HepG2 (cell line): ENCODE measurements around the gene PAPPA. TPM values are rescaled to one million over a fixed set of nuclear protein-coding genes. Genes with fewer than 3 reads are reported as not detected.

Experiments used
- HMGA1 ChIP-seq: sonication (generic); formaldehyde crosslinking; conservative IDR thresholded peaks from 2 replicates; pipeline ENCODE4 v1.4.0; 2020; ENCODE audit warnings: missing genetic modification reagents
- HNF1B ChIP-seq: sonication (generic); formaldehyde crosslinking; IDR thresholded peaks from 2 replicates; pipeline ENCODE4 v1.5.1; 2020; ENCODE audit warnings: mild to moderate bottlenecking, moderate library complexity, missing genetic modification reagents
- MBD4 ChIP-seq: IDR thresholded peaks from 2 replicates; pipeline ENCODE4 v1.6.1; 2012; ENCODE audit warnings: low read length, inconsistent platforms, borderline replicate concordance
- MYNN ChIP-seq: sonication (generic); formaldehyde crosslinking; IDR thresholded peaks from 2 replicates; pipeline ENCODE4 v1.4.0; 2020; ENCODE audit warnings: mild to moderate bottlenecking, low read depth, missing genetic modification reagents
- PATZ1 ChIP-seq: sonication (generic); formaldehyde crosslinking; IDR thresholded peaks from 2 replicates; pipeline ENCODE4 v1.4.0; 2020; ENCODE audit warnings: missing genetic modification reagents
- PHF21A ChIP-seq: sonication (generic); formaldehyde crosslinking; IDR thresholded peaks from 2 replicates; pipeline ENCODE4 v1.5.0; 2020; ENCODE audit warnings: mild to moderate bottlenecking, missing genetic modification reagents
- SMAD9 ChIP-seq: sonication (generic); formaldehyde crosslinking; IDR thresholded peaks from 2 replicates; pipeline ENCODE4 v1.5.1; 2020; ENCODE audit warnings: mild to moderate bottlenecking, missing genetic modification reagents
- SMARCC2 ChIP-seq: fragments of 450-650 bp; IDR thresholded peaks from 2 replicates; pipeline ENCODE4 v1.6.1; 2017; ENCODE audit warnings: antibody characterized with exemption, mild to moderate bottlenecking
- SP4 ChIP-seq: sonication (generic); formaldehyde crosslinking; IDR thresholded peaks from 2 replicates; pipeline ENCODE4 v1.8.1; 2023; ENCODE audit warnings: mild to moderate bottlenecking, missing genetic modification reagents
- ZBTB33 ChIP-seq: sonication (generic); formaldehyde crosslinking; IDR thresholded peaks from 2 replicates; pipeline ENCODE4 v1.4.0; 2020; ENCODE audit warnings: missing genetic modification reagents
- ZFAT ChIP-seq: sonication (generic); formaldehyde crosslinking; conservative IDR thresholded peaks from 2 replicates; pipeline ENCODE4 v1.8.1; 2023; ENCODE audit warnings: missing genetic modification reagents, inconsistent platforms
- ZNF496 ChIP-seq: sonication (generic); formaldehyde crosslinking; IDR thresholded peaks from 2 replicates; pipeline ENCODE4 v1.8.1; 2023; ENCODE audit warnings: mild to moderate bottlenecking, moderate library complexity, missing genetic modification reagents; ENCODE audit not compliant: insufficient replicate concordance
- ZNF501 ChIP-seq: sonication (generic); formaldehyde crosslinking; IDR thresholded peaks from 2 replicates; pipeline ENCODE4 v1.5.1; 2020; ENCODE audit warnings: mild to moderate bottlenecking, moderate library complexity, missing genetic modification reagents
- ZNF567 ChIP-seq: sonication (generic); formaldehyde crosslinking; IDR thresholded peaks from 2 replicates; pipeline ENCODE4 v1.8.1; 2023; ENCODE audit warnings: mild to moderate bottlenecking, missing genetic modification reagents, borderline replicate concordance
- ZNF816 ChIP-seq: sonication (generic); formaldehyde crosslinking; IDR thresholded peaks from 2 replicates; pipeline ENCODE4 v1.8.0; 2022; ENCODE audit warnings: missing genetic modification reagents, mild to moderate bottlenecking, borderline replicate concordance
- polyA plus RNA-seq, 8 experiments: library from polyadenylated mRNA; depleted of rRNA in 3 of 8; stranded (reverse) in 7 of 8; unstranded in 1 of 8; fragments of >200 nt; fragmentation: Illumina TruSeq in 4 of 8; extraction: Trizol in 4 of 8; gene quantifications; 2 replicates each; pipeline versions ENCODE4 v1.2.1 to v1.2.3, GENCODE V29; 2011 to 2016; ENCODE audit warnings: low read depth in 4 of 8, missing spikeins in 1 of 8, mixed read lengths in 1 of 8; ENCODE audit not compliant: insufficient read depth in 1 of 8
- total RNA-seq, 5 experiments: library from RNA; depleted of rRNA; stranded (reverse); fragments of >200 nt; fragmentation: Illumina TruSeq; extraction: Trizol; gene quantifications; 2 replicates each; pipeline ENCODE4 v1.2.3, GENCODE V29; 2016; ENCODE audit warnings: low read depth in 1 of 5
- TF ChIP-seq, protein P1 (sequence below): sonication (generic); formaldehyde crosslinking; IDR thresholded peaks from 2 replicates; pipeline ENCODE4 v1.5.0; 2020; ENCODE audit warnings: mild to moderate bottlenecking, missing genetic modification reagents
- TF ChIP-seq, protein P2 (sequence below): sonication (generic); formaldehyde crosslinking; IDR thresholded peaks from 2 replicates; pipeline ENCODE4 v1.4.0; 2020; ENCODE audit warnings: missing genetic modification reagents

The PAPPA gene
- total and polyA plus RNA-seq, 2 of the 13 experiments (the other 11 are each of a cell fraction or from before 2014, with no cell fraction given) = 0.09 to 0.11 TPM

DNA sequence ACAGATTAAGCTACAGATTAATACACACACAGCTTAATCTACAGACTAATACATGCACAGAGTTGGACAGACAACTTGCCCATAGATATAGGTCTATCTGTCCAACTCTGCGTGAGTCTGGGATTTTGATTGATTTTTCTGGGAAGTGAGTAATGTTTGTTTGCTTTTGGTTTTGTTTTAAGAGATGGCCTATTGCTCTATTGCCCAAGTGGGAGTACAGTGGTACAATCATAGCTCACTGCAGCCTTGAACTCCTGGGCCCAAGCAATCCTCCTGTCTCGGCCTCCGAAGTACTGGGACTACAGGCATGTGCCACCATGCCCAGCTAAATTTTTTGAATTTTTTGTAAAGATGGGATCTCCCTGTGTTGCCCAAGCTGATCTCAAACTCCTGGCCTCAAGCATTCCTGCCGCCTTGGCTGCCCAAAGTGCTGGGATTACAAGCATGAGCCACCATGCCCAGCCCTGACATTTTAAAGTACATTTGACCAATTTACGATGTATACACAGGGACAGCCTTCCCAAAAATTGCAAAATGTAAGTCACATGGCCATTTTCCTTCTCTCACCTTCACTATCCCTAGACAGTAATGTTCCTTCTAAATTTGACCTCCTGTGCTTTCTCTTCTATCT, 50.8 kb downstream of the PAPPA start (continued):
- TF ChIP-seq, protein P1, sequence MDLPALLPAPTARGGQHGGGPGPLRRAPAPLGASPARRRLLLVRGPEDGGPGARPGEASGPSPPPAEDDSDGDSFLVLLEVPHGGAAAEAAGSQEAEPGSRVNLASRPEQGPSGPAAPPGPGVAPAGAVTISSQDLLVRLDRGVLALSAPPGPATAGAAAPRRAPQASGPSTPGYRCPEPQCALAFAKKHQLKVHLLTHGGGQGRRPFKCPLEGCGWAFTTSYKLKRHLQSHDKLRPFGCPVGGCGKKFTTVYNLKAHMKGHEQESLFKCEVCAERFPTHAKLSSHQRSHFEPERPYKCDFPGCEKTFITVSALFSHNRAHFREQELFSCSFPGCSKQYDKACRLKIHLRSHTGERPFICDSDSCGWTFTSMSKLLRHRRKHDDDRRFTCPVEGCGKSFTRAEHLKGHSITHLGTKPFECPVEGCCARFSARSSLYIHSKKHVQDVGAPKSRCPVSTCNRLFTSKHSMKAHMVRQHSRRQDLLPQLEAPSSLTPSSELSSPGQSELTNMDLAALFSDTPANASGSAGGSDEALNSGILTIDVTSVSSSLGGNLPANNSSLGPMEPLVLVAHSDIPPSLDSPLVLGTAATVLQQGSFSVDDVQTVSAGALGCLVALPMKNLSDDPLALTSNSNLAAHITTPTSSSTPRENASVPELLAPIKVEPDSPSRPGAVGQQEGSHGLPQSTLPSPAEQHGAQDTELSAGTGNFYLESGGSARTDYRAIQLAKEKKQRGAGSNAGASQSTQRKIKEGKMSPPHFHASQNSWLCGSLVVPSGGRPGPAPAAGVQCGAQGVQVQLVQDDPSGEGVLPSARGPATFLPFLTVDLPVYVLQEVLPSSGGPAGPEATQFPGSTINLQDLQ = no peak
- TF ChIP-seq MBD4 = no peak
- no peak for TF ChIP-seq ZNF496 (CRISPR knock-in tag)
- peak; percentile 60 for TF ChIP-seq HNF1B (CRISPR knock-in tag)
- TF ChIP-seq PHF21A = peak; percentile 49; the same call in 1 of the 2 replicates
- TF ChIP-seq ZNF501 (CRISPR knock-in tag) = peak; percentile 42; the same call in 1 of the 2 replicates
- TF ChIP-seq, protein P2, sequence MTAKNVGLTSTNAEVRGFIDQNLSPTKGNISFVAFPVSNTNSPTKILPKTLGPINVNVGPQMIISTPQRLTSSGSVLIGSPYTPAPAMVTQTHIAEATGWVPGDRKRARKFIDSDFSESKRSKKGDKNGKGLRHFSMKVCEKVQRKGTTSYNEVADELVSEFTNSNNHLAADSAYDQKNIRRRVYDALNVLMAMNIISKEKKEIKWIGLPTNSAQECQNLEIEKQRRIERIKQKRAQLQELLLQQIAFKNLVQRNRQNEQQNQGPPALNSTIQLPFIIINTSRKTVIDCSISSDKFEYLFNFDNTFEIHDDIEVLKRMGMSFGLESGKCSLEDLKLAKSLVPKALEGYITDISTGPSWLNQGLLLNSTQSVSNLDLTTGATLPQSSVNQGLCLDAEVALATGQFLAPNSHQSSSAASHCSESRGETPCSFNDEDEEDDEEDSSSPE (CRISPR knock-in tag) = no peak
- TF ChIP-seq PATZ1 = no peak
- TF ChIP-seq ZNF567 = no peak
- 0 out of 2 replicates have a peak, but pooled peaks have one; percentile 13 for TF ChIP-seq ZBTB33 (CRISPR knock-in tag)
- TF ChIP-seq ZNF816 (CRISPR knock-in tag) = no peak
- TF ChIP-seq SP4 = no peak
- no peak for TF ChIP-seq SMARCC2
- no peak for TF ChIP-seq MYNN (CRISPR knock-in tag)
- TF ChIP-seq SMAD9 (CRISPR knock-in tag) = no peak
- no peak for TF ChIP-seq HMGA1
- TF ChIP-seq ZFAT (CRISPR knock-in tag) = no peak
